HFF-Myc (cell line): ENCODE measurements around the gene CEACAM19.

Experiments
- DNase-seq: peaks from one replicate; pipeline ENCODE4 v3.0.0-alpha.2; 2011; ENCODE audit warnings: low read depth; ENCODE audit errors: extremely low read depth
- H3K4me3 ChIP-seq: replicated peaks from 2 replicates; pipeline ENCODE4 v1.5.1; 2011; ENCODE audit warnings: low read depth, mild to moderate bottlenecking, control low read depth, low read length
- CTCF ChIP-seq: IDR thresholded peaks from 2 replicates; pipeline ENCODE4 v1.5.1; 2012; ENCODE audit warnings: mild to moderate bottlenecking, low read depth, low read length, control low read depth; ENCODE audit errors: missing control alignments

Gene CEACAM19

GRCh38 chr19:44701228-44701627, 29.9 kb downstream of the CEACAM19 start:
- no peak for DNase-seq
- TF ChIP-seq CTCF: no peak
- H3K4me3 ChIP-seq: no peak overlapping the region

- no peak overlapping the region for H3K4me3 ChIP-seq
- no peak for TF ChIP-seq CTCF
- no peak for DNase-seq
Measured at GRCh38 chr19:44702551-44703176, 31.4 kb downstream of the CEACAM19 start.

GRCh38 chr19:44703336-44704078, 32.2 kb downstream of the CEACAM19 start:
- no peak for DNase-seq
- TF ChIP-seq CTCF: no peak
- H3K4me3 ChIP-seq: no peak overlapping the region

DNA sequence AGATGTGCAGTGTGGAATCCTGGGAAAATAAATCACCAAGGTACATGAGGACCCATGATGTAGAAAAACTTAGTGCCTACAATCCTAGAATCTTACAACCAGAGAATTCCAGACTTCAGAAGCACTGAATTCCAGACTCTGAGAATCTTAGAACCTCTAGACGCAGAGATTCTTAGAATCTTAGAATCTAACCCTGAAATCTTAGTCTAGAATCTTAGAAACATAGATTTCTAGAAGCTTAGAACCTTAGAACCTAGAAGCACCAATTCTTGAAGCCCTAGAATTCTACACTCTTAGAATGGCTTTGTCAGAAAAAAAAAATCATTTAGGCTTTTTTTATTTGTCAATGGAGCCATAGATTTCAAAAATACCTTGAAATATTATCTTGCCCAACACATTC, 33.7 kb downstream of the CEACAM19 start:
- no peak for TF ChIP-seq CTCF
- no peak for DNase-seq

DNA sequence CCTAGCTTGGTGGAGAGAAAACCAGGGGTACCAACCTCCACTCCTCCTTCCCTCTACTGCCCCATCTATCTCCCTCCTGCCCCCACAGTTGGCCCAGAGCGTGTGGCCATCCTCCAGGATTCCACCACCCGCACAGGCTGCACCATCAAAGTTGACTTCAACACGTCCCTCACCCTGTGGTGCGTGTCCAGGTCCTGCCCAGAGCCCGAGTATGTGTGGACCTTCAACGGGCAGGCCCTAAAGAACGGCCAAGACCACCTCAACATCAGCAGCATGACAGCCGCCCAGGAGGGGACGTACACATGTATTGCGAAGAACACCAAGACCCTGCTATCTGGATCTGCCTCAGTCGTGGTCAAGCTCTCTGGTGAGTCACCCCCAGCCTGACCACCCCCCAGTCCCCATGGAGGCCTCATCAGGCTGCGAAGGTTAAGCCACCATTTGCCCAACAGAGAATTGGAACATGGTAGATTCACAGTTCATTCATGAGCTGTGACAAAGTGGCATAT, 34.3 kb downstream of the CEACAM19 start:
- no peak for TF ChIP-seq CTCF
- no peak overlapping the region for H3K4me3 ChIP-seq
- no peak for DNase-seq

More for the DNA sequence above, 33.7 kb downstream of the CEACAM19 start:
- H3K4me3 ChIP-seq: no peak overlapping the region

GRCh38 chr19:44706506-44707236, 35.4 kb downstream of the CEACAM19 start:
- no peak overlapping the region for H3K4me3 ChIP-seq
- no peak for DNase-seq
- no peak for TF ChIP-seq CTCF
